ENCODE results near the gene CCDC172.
"Not testable (repeated sequence)": the region's sequence is repeated elsewhere in the genome, so short reads cannot be mapped to it uniquely, and the experiment has no call there.

Gene CCDC172

GRCh38 chr10:116336866-116337265 is 12.6 kb downstream of the CCDC172 start:
- DNase-seq (ENCODE audit: low spot score), result no peak

GRCh38 chr10:116352125-116352524 is 27.9 kb downstream of the CCDC172 start:
- DNase-seq (ENCODE audit: low spot score), result no peak

GRCh38 chr10:116353817-116354216 is 29.6 kb downstream of the CCDC172 start:
- no peak for DNase-seq (ENCODE audit: low spot score)

- no peak for DNase-seq (ENCODE audit: low spot score)
These were observed 31.1 kb downstream of the CCDC172 start for GRCh38 chr10:116355341-116355740.

GRCh38 chr10:116356833-116357232 is 32.6 kb downstream of the CCDC172 start:
- no peak for DNase-seq (ENCODE audit: low spot score)

- DNase-seq (ENCODE audit: low spot score), result no peak
These were observed 40.6 kb downstream of the CCDC172 start for GRCh38 chr10:116364868-116365267.

- DNase-seq (ENCODE audit: low spot score), result no peak
These were observed 47.5 kb downstream of the CCDC172 start for GRCh38 chr10:116371737-116372136.

GRCh38 chr10:116382290-116382689 is 58.0 kb downstream of the CCDC172 start:
- DNase-seq (ENCODE audit: low spot score), result no peak

GRCh38 chr10:116385311-116385710 is 61.1 kb downstream of the CCDC172 start:
- DNase-seq (ENCODE audit: low spot score), result no peak

GRCh38 chr10:116385994-116386809 is 62.0 kb downstream of the CCDC172 start:
- DNase-seq (ENCODE audit: low spot score), result peak; percentile 4

GRCh38 chr10:116393246-116393831 is 69.1 kb downstream of the CCDC172 start:
- not testable (repeated sequence) for DNase-seq (ENCODE audit: low spot score)

GRCh38 chr10:116395223-116395985 is 71.2 kb downstream of the CCDC172 start:
- no peak for DNase-seq (ENCODE audit: low spot score)

- no peak for DNase-seq (ENCODE audit: low spot score)
These were observed 74.0 kb downstream of the CCDC172 start for GRCh38 chr10:116398224-116398623.

- no peak for DNase-seq (ENCODE audit: low spot score)
These were observed 78.6 kb downstream of the CCDC172 start for GRCh38 chr10:116402858-116403257.

- DNase-seq (ENCODE audit: low spot score), result no peak
These were observed 79.5 kb downstream of the CCDC172 start for GRCh38 chr10:116403740-116404250.

- no peak for DNase-seq (ENCODE audit: low spot score)
These were observed 84.5 kb downstream of the CCDC172 start for GRCh38 chr10:116408719-116409118.

GRCh38 chr10:116410351-116410750 is 86.1 kb downstream of the CCDC172 start:
- no peak for DNase-seq (ENCODE audit: low spot score)

- DNase-seq (ENCODE audit: low spot score), result no peak
These were observed 93.6 kb downstream of the CCDC172 start for GRCh38 chr10:116417821-116418220.

GRCh38 chr10:116418389-116418788 is 94.1 kb downstream of the CCDC172 start:
- no peak for DNase-seq (ENCODE audit: low spot score)

GRCh38 chr10:116421815-116422214 is 97.6 kb downstream of the CCDC172 start:
- DNase-seq (ENCODE audit: low spot score), result no peak

GRCh38 chr10:116427671-116428070 is 103.4 kb downstream of the CCDC172 start, which contains the start of gene PNLIPRP3:
TSS of gene PNLIPRP3 (plus strand) at chr10:116427847. CDS start at chr10:116428013, 166 bp downstream.
- no peak for DNase-seq (ENCODE audit: low spot score)

GRCh38 chr10:116429288-116429977 is 105.2 kb downstream of the CCDC172 start:
- no peak for DNase-seq (ENCODE audit: low spot score)

Measured in CD4-positive, alpha-beta T cell treated with Interleukin-2 at 100 ng/mL for 4 hours (primary cell).